ENCODE data around the gene CYP24A1. TPM values are rescaled to one million over a fixed set of nuclear protein-coding genes. Genes with fewer than 3 reads are reported as not detected.

The CYP24A1 gene
- total and polyA plus RNA-seq, 2 donors (not counting 3 experiments of a cell fraction or from before 2014, with no cell fraction given): not detected

- no peaks in the 10 kb centered on the region for H3K36me3 ChIP-seq (ENCODE audit: control insufficient read depth in 2 of 2, extremely low read depth in 1 of 2, insufficient read depth in 2 of 2, low read length in 2 of 2)
- no peak for TF ChIP-seq JUN (IDR thresholded peaks at IDR 0.05; ENCODE audit: borderline replicate concordance, insufficient read depth, insufficient read length, low read depth)
- no peak for TF ChIP-seq CTCF (IDR thresholded peaks at IDR 0.05; ENCODE audit: extremely low read depth in 1 of 2, insufficient read depth in 1 of 2, low read depth in 1 of 2, low read length in 2 of 2)
- no peak for TF ChIP-seq MYC (IDR thresholded peaks at IDR 0.05; ENCODE audit: low read depth, low read length)
- TF ChIP-seq EZH2 (IDR thresholded peaks at IDR 0.05; ENCODE audit: borderline replicate concordance, low read depth, low read length, severe bottlenecking): no peak
- no peak for TF ChIP-seq POLR2AphosphoS5 (IDR thresholded peaks at IDR 0.05; ENCODE audit: insufficient read depth, low read depth, low read length)
- no peak for TF ChIP-seq POLR2A (IDR thresholded peaks at IDR 0.05; ENCODE audit: low read depth, low read length)
- no peak for TF ChIP-seq GATA2 (IDR thresholded peaks at IDR 0.05; ENCODE audit: insufficient read depth, insufficient read length, low read depth, low read length)
- TF ChIP-seq, protein P1, sequence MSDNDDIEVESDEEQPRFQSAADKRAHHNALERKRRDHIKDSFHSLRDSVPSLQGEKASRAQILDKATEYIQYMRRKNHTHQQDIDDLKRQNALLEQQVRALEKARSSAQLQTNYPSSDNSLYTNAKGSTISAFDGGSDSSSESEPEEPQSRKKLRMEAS (IDR thresholded peaks at IDR 0.05; ENCODE audit: insufficient read depth, insufficient read length): no peak
- TF ChIP-seq FOS (IDR thresholded peaks at IDR 0.05; ENCODE audit: borderline replicate concordance, insufficient read depth, low read length): no peak
- no peaks in the 10 kb centered on the region for H3K79me2 ChIP-seq (ENCODE audit: control insufficient read depth, insufficient read depth, low read length)
- dilution Hi-C loops (cut with MboI; ENCODE audit: extremely low pct_ligation_motif_present, low sequenced_read_pairs) (no loop called here), intact Hi-C loops (cut with micrococcal nuclease) (no loop called here)
- H3K4me2 ChIP-seq (ENCODE audit: insufficient read depth, low read length): no peak overlapping the region
- H3K9ac ChIP-seq (replicated peaks; ENCODE audit: extremely low read depth, insufficient read depth, low read length): no peak overlapping the region
- ChIA-PET CTCF (interaction anchor here (1.4 kb wide), 1 partner anchor 31 kb away, joined by 4 read pairs; no protein-coding TSS in a partner anchor), POLR2A (no interaction called here)
- DNase-seq (ENCODE audit: low read depth, low spot score) (no peak), FAIRE-seq (no peak)
- no peaks in the 10 kb centered on the region for H3K27me3 ChIP-seq (ENCODE audit: control insufficient read depth in 2 of 2, insufficient read depth in 2 of 2, low read length in 2 of 2)
- BruUV-seq (replicated peaks): no TSS peak
- H3K4me3 ChIP-seq (replicated peaks in 1 of 3; ENCODE audit: insufficient read depth in 1 of 3, low read depth in 1 of 3, low read length in 3 of 3): no peak overlapping the region
- no peaks in the 10 kb centered on the region for H3K4me1 ChIP-seq (ENCODE audit: control insufficient read depth, extremely low read depth, insufficient read depth, low read length)
- no peak overlapping the region for H2AFZ ChIP-seq (ENCODE audit: low read depth, low read length)
- H3K27ac ChIP-seq (ENCODE audit: insufficient read depth, low read depth, low read length): no peak overlapping the region
- H3K9me3 ChIP-seq (replicated peaks; ENCODE audit: control insufficient read depth, insufficient read depth, low read length): no peaks in the 10 kb centered on the region
- no peaks in the 10 kb centered on the region for H4K20me1 ChIP-seq (replicated peaks; ENCODE audit: control insufficient read depth, extremely low read depth, insufficient read depth, low read length)
- no peaks in the 10 kb centered on the region for H3K9me1 ChIP-seq (replicated peaks; ENCODE audit: control insufficient read depth, extremely low read depth, insufficient read depth, low read length)
Observed at GRCh38 chr20:54134445-54135220, 39.2 kb downstream of the CYP24A1 start.
